Measurements from ENCODE around the gene NRIP3.
"Not testable (repeated sequence)": the region's sequence is repeated elsewhere in the genome, so short reads cannot be mapped to it uniquely, and the experiment has no call there.

NRIP3 gene

GRCh38 chr11:9016916-9017642 lies 13.3 kb upstream of the NRIP3 start:
- in situ Hi-C loops (cut with MboI; ENCODE audit: low sequenced_read_pairs) = no loop called here

- in situ Hi-C loops (cut with MboI; ENCODE audit: low sequenced_read_pairs) = no loop called here
Observed at GRCh38 chr11:9015677-9016076, 11.9 kb upstream of the NRIP3 start.

- in situ Hi-C loops (cut with MboI; ENCODE audit: low sequenced_read_pairs) = no loop called here
Observed at GRCh38 chr11:9014826-9015225, 11.0 kb upstream of the NRIP3 start.

- in situ Hi-C loops (cut with MboI; ENCODE audit: low sequenced_read_pairs) = no loop called here
Observed at GRCh38 chr11:9013373-9013772, 9.6 kb upstream of the NRIP3 start.

- in situ Hi-C loops (cut with MboI; ENCODE audit: low sequenced_read_pairs) = not testable (repeated sequence)
Observed at GRCh38 chr11:9009538-9009937, 5.7 kb upstream of the NRIP3 start.

- in situ Hi-C loops (cut with MboI; ENCODE audit: low sequenced_read_pairs) = no loop called here
Observed at GRCh38 chr11:9008661-9009060, 4.9 kb upstream of the NRIP3 start.

- in situ Hi-C loops (cut with MboI; ENCODE audit: low sequenced_read_pairs) = no loop called here
Observed at GRCh38 chr11:9008011-9008550, 4.3 kb upstream of the NRIP3 start.

GRCh38 chr11:9005087-9005486 lies 1.3 kb upstream of the NRIP3 start:
- in situ Hi-C loops (cut with MboI; ENCODE audit: low sequenced_read_pairs) = no loop called here

- in situ Hi-C loops (cut with MboI; ENCODE audit: low sequenced_read_pairs) = no loop called here
Observed at GRCh38 chr11:9004183-9004926, 554 bp upstream of the NRIP3 start.

- in situ Hi-C loops (cut with MboI; ENCODE audit: low sequenced_read_pairs) = no loop called here
Observed at GRCh38 chr11:9002920-9003572, 755 bp downstream of the NRIP3 start.

GRCh38 chr11:9001736-9002135 lies 2.1 kb downstream of the NRIP3 start:
- in situ Hi-C loops (cut with MboI; ENCODE audit: low sequenced_read_pairs) = no loop called here

- in situ Hi-C loops (cut with MboI; ENCODE audit: low sequenced_read_pairs) = no loop called here
Observed at GRCh38 chr11:8998017-8998416, 5.8 kb downstream of the NRIP3 start.

GRCh38 chr11:8997451-8997850 lies 6.3 kb downstream of the NRIP3 start:
- in situ Hi-C loops (cut with MboI; ENCODE audit: low sequenced_read_pairs) = no loop called here

- in situ Hi-C loops (cut with MboI; ENCODE audit: low sequenced_read_pairs) = no loop called here
Observed at GRCh38 chr11:8989453-8989852, 14.3 kb downstream of the NRIP3 start.

- in situ Hi-C loops (cut with MboI; ENCODE audit: low sequenced_read_pairs) = no loop called here
Observed at GRCh38 chr11:8988329-8989234, 15.2 kb downstream of the NRIP3 start.

GRCh38 chr11:8987446-8987845 lies 16.4 kb downstream of the NRIP3 start:
- in situ Hi-C loops (cut with MboI; ENCODE audit: low sequenced_read_pairs) = no loop called here

- in situ Hi-C loops (cut with MboI; ENCODE audit: low sequenced_read_pairs) = not testable (repeated sequence)
Observed at GRCh38 chr11:8986772-8987171, 17.0 kb downstream of the NRIP3 start.

GRCh38 chr11:8985462-8985861 lies 18.3 kb downstream of the NRIP3 start:
- in situ Hi-C loops (cut with MboI; ENCODE audit: low sequenced_read_pairs) = no loop called here

GRCh38 chr11:8983552-8983951 lies 20.2 kb downstream of the NRIP3 start:
- in situ Hi-C loops (cut with MboI; ENCODE audit: low sequenced_read_pairs) = no loop called here

GRCh38 chr11:8980485-8980884 lies 23.3 kb downstream of the NRIP3 start:
- in situ Hi-C loops (cut with MboI; ENCODE audit: low sequenced_read_pairs) = no loop called here

GRCh38 chr11:8979365-8979764 lies 24.4 kb downstream of the NRIP3 start:
- in situ Hi-C loops (cut with MboI; ENCODE audit: low sequenced_read_pairs) = not testable (repeated sequence)
